ENCODE measurements around the gene API5.

The API5 gene

GRCh38 chr11:43384393-43384792 lies 72.6 kb downstream of the API5 start:
- Mint-ChIP-seq H3K27ac (no peak overlapping the region), H3K9me3 (no peaks in the 10 kb centered on the region)

GRCh38 chr11:43392713-43393112 lies 80.9 kb downstream of the API5 start:
- H3K4me1 Mint-ChIP-seq, result peaks cover 45% of the 10 kb centered on the region
- DNase-seq (peak; percentile 4 to 12), ATAC-seq (peak; percentile 91)
- H3K4me3 Mint-ChIP-seq, result peak overlapping the region; percentile 8 to 32
- H3K9me3 Mint-ChIP-seq, result no peaks in the 10 kb centered on the region
- H3K27me3 Mint-ChIP-seq, result no peaks in the 10 kb centered on the region
- H3K27ac Mint-ChIP-seq, result peak overlapping the region in 1 of 2 donors; percentile 61

More at GRCh38 chr11:43384393-43384792, 72.6 kb downstream of the API5 start:
- ATAC-seq (no peak), DNase-seq (no peak)
- Mint-ChIP-seq H3K4me3 (no peak overlapping the region), H3K4me1 (no peaks in the 10 kb centered on the region), H3K27me3 (no peaks in the 10 kb centered on the region)

GRCh38 chr11:43393765-43394355 lies 82.1 kb downstream of the API5 start:
- ATAC-seq (no peak), DNase-seq (no peak)
- H3K4me3 Mint-ChIP-seq, result no peak overlapping the region
- no peak overlapping the region for H3K27ac Mint-ChIP-seq
- H3K27me3 Mint-ChIP-seq, result no peaks in the 10 kb centered on the region
- H3K9me3 Mint-ChIP-seq, result no peaks in the 10 kb centered on the region
- peaks cover 49% of the 10 kb centered on the region for H3K4me1 Mint-ChIP-seq
